GM23338 (cell line): ENCODE data around the gene FADD. TPM values are rescaled to one million over a fixed set of nuclear protein-coding genes. Genes with fewer than 3 reads are reported as not detected.

Source experiments
- ATAC-seq: fragments of 200-7000 bp; cut with Tn5 transposase; 3 replicates; pipeline ENCODE4 v1.9.1; 2020
- DNase-seq: peaks from one replicate; pipeline ENCODE4 v3.0.0-alpha.2; 2015; ENCODE audit warnings: low spot score
- H2AFZ ChIP-seq: fragments of 200-600 bp; sonication (generic); 2 replicates; pipeline ENCODE4 v1.8.0; 2016; ENCODE audit warnings: antibody characterized with exemption, mild to moderate bottlenecking, moderate library complexity
- H3F3A ChIP-seq: fragments of 200-600 bp; sonication (generic); replicated peaks from 2 replicates; pipeline ENCODE4 v1.8.0; 2017; ENCODE audit warnings: antibody characterized with exemption, mixed run types, low read depth
- H3K27ac ChIP-seq: fragments of 200-600 bp; sonication (generic); 2 replicates; pipeline ENCODE4 v1.6.1; 2016; ENCODE audit warnings: low read depth
- H3K27me3 ChIP-seq: fragments of 200-600 bp; sonication (generic); 2 replicates; pipeline ENCODE4 v1.8.0; 2016; ENCODE audit warnings: mild to moderate bottlenecking, mixed run types, moderate library complexity; ENCODE audit not compliant: insufficient read depth
- H3K36me3 ChIP-seq: fragments of 200-600 bp; sonication (generic); 2 replicates; pipeline ENCODE4 v1.8.0; 2016; ENCODE audit warnings: mild to moderate bottlenecking; ENCODE audit not compliant: insufficient read depth
- H3K4me1 ChIP-seq: fragments of 200-600 bp; sonication (generic); 2 replicates; pipeline ENCODE4 v1.8.0; 2016; ENCODE audit warnings: mild to moderate bottlenecking, moderate library complexity; ENCODE audit not compliant: insufficient read depth
- H3K4me2 ChIP-seq: fragments of 200-600 bp; sonication (generic); 2 replicates; pipeline ENCODE4 v1.7.1; 2017; ENCODE audit warnings: mixed run types
- H3K4me3 ChIP-seq: fragments of 200-600 bp; sonication (generic); 2 replicates; pipeline ENCODE4 v1.6.1; 2016; ENCODE audit warnings: mixed run types
- H3K79me2 ChIP-seq: fragments of 200-600 bp; sonication (generic); replicated peaks from 2 replicates; pipeline ENCODE4 v1.8.0; 2017; ENCODE audit warnings: mild to moderate bottlenecking; ENCODE audit not compliant: insufficient read depth
- H3K9me2 ChIP-seq: fragments of 200-600 bp; sonication (generic); 2 replicates; pipeline ENCODE4 v1.8.0; 2017; ENCODE audit not compliant: insufficient read depth
- H4K20me1 ChIP-seq: fragments of 200-600 bp; sonication (generic); replicated peaks from 2 replicates; pipeline ENCODE4 v1.8.0; 2017; ENCODE audit warnings: mild to moderate bottlenecking; ENCODE audit not compliant: insufficient read depth
- H3K27ac Mint-ChIP-seq: 2 replicates; pipeline ENCODE4 v1.8.0; 2020; ENCODE audit warnings: inconsistent platforms, mild to moderate bottlenecking, moderate library complexity, mixed read lengths
- H3K27me3 Mint-ChIP-seq: 3 replicates; pipeline ENCODE4 v1.8.0; 2022; ENCODE audit warnings: low read depth, mild to moderate bottlenecking, moderate library complexity, mixed read lengths, inconsistent platforms; ENCODE audit not compliant: insufficient read depth, poor library complexity
- H3K36me3 Mint-ChIP-seq: 3 replicates; pipeline ENCODE4 v1.8.0; 2021; ENCODE audit warnings: low read depth, mild to moderate bottlenecking, inconsistent platforms, moderate library complexity, mixed read lengths
- H3K4me1 Mint-ChIP-seq: 3 replicates; pipeline ENCODE4 v1.8.0; 2020; ENCODE audit warnings: mild to moderate bottlenecking, inconsistent platforms, mixed read lengths
- H3K4me3 Mint-ChIP-seq: 3 replicates; pipeline ENCODE4 v1.8.0; 2021; ENCODE audit warnings: moderate library complexity, mild to moderate bottlenecking, inconsistent platforms, mixed read lengths
- H3K9me3 Mint-ChIP-seq: 3 replicates; pipeline ENCODE4 v1.8.0; 2020; ENCODE audit warnings: moderate library complexity, mild to moderate bottlenecking, inconsistent platforms, mixed read lengths
- CREB1 ChIP-seq: fragments of 250-450 bp; sonication (Bioruptor Pico); IDR thresholded peaks from 2 replicates; pipeline ENCODE4 v1.5.0; 2020; ENCODE audit warnings: low read depth, mild to moderate bottlenecking, moderate library complexity
- EZH2phosphoT487 ChIP-seq: fragments of 200-600 bp; sonication (generic); IDR thresholded peaks from one replicate; pipeline ENCODE4 v1.8.1; 2018; ENCODE audit warnings: antibody characterized with exemption; ENCODE audit not compliant: unreplicated experiment
- JUNB ChIP-seq: IDR thresholded peaks from one replicate; pipeline ENCODE4 v1.6.1; 2016; ENCODE audit warnings: antibody characterized with exemption; ENCODE audit not compliant: unreplicated experiment
- NANOG ChIP-seq: IDR thresholded peaks from 2 replicates; pipeline ENCODE4 v1.6.1; 2016; ENCODE audit warnings: antibody characterized with exemption, borderline replicate concordance
- STAT1 ChIP-seq: IDR thresholded peaks from one replicate; pipeline ENCODE4 v1.6.1; 2016; ENCODE audit warnings: antibody characterized with exemption; ENCODE audit not compliant: unreplicated experiment
- polyA plus RNA-seq: library from polyadenylated mRNA; unstranded; fragments of >200 nt; fragmentation: Nextera tagmentation; extraction: Ambion mirVana; gene quantifications from 2 replicates; pipeline ENCODE4 v1.2.1, GENCODE V29; 2016
- total RNA-seq: library from RNA; depleted of rRNA; stranded (reverse); fragments of >200 nt; shearing (Covaris generic); gene quantifications from 2 replicates; pipeline ENCODE4 v1.2.3, GENCODE V29; 2014
- TF ChIP-seq, protein P1 (sequence below): fragments of 250-450 bp; sonication (Bioruptor Pico); IDR thresholded peaks from 2 replicates; pipeline ENCODE4 v1.5.0; 2020; ENCODE audit warnings: mild to moderate bottlenecking, moderate library complexity
- TF ChIP-seq, protein P2 (sequence below), 2 experiments: fragments of 200-600 bp in 1 of 2; sonication (generic) in 1 of 2; conservative IDR thresholded peaks; 2 replicates each; pipeline versions ENCODE4 v1.5.1 to v1.6.1; 2016 to 2017; ENCODE audit warnings: antibody characterized with exemption in 2 of 2, low read depth in 2 of 2, mild to moderate bottlenecking in 2 of 2, moderate library complexity in 1 of 2

The FADD gene
- total and polyA plus RNA-seq, 2 experiments from 2014 or later, result 19.7 to 65.8 TPM

DNA sequence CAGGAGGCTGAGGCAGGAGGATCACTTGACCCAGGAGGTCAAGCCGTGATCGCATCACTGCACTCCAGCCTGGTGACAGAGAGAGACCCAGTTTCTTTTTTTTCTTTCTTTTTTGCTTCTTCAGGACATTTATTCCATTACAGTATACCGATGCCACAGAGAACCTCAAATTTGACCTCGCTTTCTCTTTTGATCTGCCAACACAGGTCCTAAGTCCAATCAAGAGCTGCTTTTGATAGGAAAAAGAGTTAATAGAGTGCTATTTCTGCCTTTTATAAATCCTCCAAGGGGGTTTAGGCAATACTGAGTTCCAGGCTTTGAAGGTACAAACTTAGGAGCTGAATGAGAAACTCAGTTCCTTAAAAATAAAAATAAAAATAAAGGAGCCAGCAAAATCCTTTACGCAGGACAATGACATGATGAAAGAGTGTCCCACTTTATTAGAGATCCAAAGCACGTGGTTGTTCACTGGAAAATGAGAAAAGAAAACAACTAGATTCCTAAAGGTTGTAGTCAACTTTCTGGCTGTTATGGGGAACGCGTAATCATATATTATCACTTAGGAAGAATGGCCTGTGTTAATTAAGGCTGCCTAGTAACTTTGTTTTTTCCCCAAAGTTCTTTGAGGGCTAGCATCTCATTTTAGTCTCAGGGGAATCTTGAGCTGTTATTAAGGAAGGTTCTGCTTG, 27.2 kb downstream of the FADD start (continued):
- TF ChIP-seq, protein P1, sequence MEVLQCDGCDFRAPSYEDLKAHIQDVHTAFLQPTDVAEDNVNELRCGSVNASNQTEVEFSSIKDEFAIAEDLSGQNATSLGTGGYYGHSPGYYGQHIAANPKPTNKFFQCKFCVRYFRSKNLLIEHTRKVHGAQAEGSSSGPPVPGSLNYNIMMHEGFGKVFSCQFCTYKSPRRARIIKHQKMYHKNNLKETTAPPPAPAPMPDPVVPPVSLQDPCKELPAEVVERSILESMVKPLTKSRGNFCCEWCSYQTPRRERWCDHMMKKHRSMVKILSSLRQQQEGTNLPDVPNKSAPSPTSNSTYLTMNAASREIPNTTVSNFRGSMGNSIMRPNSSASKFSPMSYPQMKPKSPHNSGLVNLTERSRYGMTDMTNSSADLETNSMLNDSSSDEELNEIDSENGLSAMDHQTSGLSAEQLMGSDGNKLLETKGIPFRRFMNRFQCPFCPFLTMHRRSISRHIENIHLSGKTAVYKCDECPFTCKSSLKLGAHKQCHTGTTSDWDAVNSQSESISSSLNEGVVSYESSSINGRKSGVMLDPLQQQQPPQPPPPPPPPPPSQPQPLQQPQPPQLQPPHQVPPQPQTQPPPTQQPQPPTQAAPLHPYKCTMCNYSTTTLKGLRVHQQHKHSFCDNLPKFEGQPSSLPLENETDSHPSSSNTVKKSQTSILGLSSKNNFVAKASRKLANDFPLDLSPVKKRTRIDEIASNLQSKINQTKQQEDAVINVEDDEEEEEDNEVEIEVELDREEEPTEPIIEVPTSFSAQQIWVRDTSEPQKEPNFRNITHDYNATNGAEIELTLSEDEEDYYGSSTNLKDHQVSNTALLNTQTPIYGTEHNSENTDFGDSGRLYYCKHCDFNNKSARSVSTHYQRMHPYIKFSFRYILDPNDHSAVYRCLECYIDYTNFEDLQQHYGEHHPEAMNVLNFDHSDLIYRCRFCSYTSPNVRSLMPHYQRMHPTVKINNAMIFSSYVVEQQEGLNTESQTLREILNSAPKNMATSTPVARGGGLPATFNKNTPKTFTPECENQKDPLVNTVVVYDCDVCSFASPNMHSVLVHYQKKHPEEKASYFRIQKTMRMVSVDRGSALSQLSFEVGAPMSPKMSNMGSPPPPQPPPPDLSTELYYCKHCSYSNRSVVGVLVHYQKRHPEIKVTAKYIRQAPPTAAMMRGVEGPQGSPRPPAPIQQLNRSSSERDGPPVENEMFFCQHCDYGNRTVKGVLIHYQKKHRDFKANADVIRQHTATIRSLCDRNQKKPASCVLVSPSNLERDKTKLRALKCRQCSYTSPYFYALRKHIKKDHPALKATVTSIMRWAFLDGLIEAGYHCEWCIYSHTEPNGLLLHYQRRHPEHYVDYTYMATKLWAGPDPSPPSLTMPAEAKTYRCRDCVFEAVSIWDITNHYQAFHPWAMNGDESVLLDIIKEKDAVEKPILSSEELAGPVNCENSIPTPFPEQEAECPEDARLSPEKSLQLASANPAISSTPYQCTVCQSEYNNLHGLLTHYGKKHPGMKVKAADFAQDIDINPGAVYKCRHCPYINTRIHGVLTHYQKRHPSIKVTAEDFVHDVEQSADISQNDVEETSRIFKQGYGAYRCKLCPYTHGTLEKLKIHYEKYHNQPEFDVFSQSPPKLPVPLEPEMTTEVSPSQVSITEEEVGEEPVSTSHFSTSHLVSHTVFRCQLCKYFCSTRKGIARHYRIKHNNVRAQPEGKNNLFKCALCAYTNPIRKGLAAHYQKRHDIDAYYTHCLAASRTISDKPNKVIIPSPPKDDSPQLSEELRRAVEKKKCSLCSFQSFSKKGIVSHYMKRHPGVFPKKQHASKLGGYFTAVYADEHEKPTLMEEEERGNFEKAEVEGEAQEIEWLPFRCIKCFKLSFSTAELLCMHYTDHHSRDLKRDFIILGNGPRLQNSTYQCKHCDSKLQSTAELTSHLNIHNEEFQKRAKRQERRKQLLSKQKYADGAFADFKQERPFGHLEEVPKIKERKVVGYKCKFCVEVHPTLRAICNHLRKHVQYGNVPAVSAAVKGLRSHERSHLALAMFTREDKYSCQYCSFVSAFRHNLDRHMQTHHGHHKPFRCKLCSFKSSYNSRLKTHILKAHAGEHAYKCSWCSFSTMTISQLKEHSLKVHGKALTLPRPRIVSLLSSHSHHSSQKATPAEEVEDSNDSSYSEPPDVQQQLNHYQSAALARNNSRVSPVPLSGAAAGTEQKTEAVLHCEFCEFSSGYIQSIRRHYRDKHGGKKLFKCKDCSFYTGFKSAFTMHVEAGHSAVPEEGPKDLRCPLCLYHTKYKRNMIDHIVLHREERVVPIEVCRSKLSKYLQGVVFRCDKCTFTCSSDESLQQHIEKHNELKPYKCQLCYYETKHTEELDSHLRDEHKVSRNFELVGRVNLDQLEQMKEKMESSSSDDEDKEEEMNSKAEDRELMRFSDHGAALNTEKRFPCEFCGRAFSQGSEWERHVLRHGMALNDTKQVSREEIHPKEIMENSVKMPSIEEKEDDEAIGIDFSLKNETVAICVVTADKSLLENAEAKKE (CRISPR knock-in tag), result no peak
- TF ChIP-seq JUNB (no peak), EZH2phosphoT487 (no peak), CREB1 (CRISPR knock-in tag) (no peak)

DNA sequence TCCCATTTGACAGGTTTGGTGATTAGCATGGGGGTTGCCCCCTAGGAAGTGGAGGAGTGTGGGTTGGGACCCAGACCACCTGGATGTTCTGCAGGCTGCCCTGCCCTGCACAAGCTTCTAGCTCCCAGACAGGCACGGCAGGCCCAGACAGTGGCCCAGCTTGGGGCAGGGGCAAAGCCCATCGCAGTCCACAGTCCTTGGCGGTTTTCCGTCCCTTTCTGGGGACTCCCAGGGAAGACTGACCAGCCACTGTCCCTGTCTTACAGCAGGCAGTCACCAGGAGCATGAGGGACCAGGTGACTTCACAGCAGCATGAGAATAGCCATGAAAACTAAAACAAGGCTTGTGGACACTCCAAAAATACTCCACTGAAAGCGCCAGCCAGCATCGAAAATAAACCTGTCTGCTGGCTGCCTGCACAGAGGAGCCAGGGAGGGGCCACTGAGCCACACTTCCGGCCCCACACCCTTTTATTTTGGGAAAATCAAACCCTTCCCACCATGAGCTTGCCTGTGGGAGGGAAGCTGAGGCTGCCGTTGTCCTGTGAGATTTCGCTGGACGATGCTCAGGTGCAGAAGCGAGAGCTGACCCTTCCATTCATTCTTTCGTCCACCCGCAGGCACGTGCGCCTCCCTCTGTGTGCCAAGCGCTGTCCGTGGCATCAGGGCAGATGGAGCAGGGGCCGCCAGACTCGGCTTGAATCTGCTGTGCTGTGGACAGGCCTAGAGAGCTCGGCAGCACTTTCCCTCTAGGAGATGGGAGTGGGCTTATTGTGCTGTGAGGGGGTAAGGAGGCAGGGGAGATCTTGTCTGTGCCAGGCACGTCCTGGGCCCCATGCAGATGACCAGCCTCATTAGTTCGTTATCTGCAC, 28.0 kb downstream of the FADD start:
- Histone ChIP-seq H3K36me3 (no peaks in the 10 kb centered on the region), H3K4me1 (no peaks in the 10 kb centered on the region; the same call in 1 of the 2 replicates), H3K4me3 (no peak overlapping the region), H3K79me2 (no peaks in the 10 kb centered on the region), H3K27ac (no peak overlapping the region), H3K27me3 (no peaks in the 10 kb centered on the region), H3K4me2 (no peak overlapping the region), H4K20me1 (no peaks in the 10 kb centered on the region), H2AFZ (peak overlapping the region; percentile 78; the same call in 1 of the 2 replicates), H3K9me2 (no peaks in the 10 kb centered on the region), H3F3A (no peaks in the 10 kb centered on the region)
- DNase-seq (no peak), ATAC-seq (no peak)
- Mint-ChIP-seq H3K27ac (no peak overlapping the region), H3K9me3 (no peaks in the 10 kb centered on the region), H3K36me3 (no peaks in the 10 kb centered on the region), H3K27me3 (peaks cover 7% of the 10 kb centered on the region), H3K4me1 (peaks cover 11% of the 10 kb centered on the region), H3K4me3 (no peak overlapping the region)
- TF ChIP-seq JUNB (no peak), CREB1 (CRISPR knock-in tag) (no peak), NANOG (no peak), EZH2phosphoT487 (no peak), STAT1 (no peak)
- TF ChIP-seq, protein P2, sequence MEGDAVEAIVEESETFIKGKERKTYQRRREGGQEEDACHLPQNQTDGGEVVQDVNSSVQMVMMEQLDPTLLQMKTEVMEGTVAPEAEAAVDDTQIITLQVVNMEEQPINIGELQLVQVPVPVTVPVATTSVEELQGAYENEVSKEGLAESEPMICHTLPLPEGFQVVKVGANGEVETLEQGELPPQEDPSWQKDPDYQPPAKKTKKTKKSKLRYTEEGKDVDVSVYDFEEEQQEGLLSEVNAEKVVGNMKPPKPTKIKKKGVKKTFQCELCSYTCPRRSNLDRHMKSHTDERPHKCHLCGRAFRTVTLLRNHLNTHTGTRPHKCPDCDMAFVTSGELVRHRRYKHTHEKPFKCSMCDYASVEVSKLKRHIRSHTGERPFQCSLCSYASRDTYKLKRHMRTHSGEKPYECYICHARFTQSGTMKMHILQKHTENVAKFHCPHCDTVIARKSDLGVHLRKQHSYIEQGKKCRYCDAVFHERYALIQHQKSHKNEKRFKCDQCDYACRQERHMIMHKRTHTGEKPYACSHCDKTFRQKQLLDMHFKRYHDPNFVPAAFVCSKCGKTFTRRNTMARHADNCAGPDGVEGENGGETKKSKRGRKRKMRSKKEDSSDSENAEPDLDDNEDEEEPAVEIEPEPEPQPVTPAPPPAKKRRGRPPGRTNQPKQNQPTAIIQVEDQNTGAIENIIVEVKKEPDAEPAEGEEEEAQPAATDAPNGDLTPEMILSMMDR (conservative IDR thresholded peaks at IDR 0.05; ENCODE audit: low read depth in 2 of 2), result no peak
